GM12878 (cell line): ENCODE data around the gene MEIG1. TPM values are rescaled to one million over a fixed set of nuclear protein-coding genes. Genes with fewer than 3 reads are reported as not detected.

ENCODE experiments used
- ATF7 ChIP-seq: fragments of 450-650 bp; IDR thresholded peaks from 2 replicates; pipeline ENCODE4 v1.6.1; 2016; ENCODE audit warnings: low read depth, mild to moderate bottlenecking
- BCL11A ChIP-seq: IDR thresholded peaks from 2 replicates; pipeline ENCODE4 v1.6.1; 2011; ENCODE audit warnings: low read depth, low read length
- CHD4 ChIP-seq: fragments of 200-600 bp; sonication (generic); IDR thresholded peaks from 2 replicates; pipeline ENCODE4 v1.6.1; 2016; ENCODE audit warnings: mild to moderate bottlenecking
- CREB1 ChIP-seq: IDR thresholded peaks from 2 replicates; pipeline ENCODE4 v1.6.1; 2012; ENCODE audit warnings: low read depth, mild to moderate bottlenecking, inconsistent platforms
- ESRRA ChIP-seq: IDR thresholded peaks from 2 replicates; pipeline ENCODE4 v1.6.1; 2012; ENCODE audit warnings: mild to moderate bottlenecking, low read length, improper control_type of control experiment
- EZH2 ChIP-seq: IDR thresholded peaks from 2 replicates; pipeline ENCODE4 v1.6.1; 2012; ENCODE audit warnings: low read depth, mild to moderate bottlenecking, control low read depth, inconsistent platforms, low read length, borderline replicate concordance; ENCODE audit not compliant: control insufficient read depth
- HCFC1 ChIP-seq: fragments of 150-350 bp; IDR thresholded peaks from 2 replicates; pipeline ENCODE4 v1.6.1; 2014; ENCODE audit warnings: low read length
- MTA2 ChIP-seq: fragments of 450-650 bp; IDR thresholded peaks from 2 replicates; pipeline ENCODE4 v1.6.1; 2016; ENCODE audit warnings: low read depth, mild to moderate bottlenecking, moderate library complexity
- MTA3 ChIP-seq: IDR thresholded peaks from 2 replicates; pipeline ENCODE4 v1.6.1; 2012; ENCODE audit warnings: low read length, inconsistent platforms, borderline replicate concordance
- NBN ChIP-seq: fragments of 450-650 bp; IDR thresholded peaks from 2 replicates; pipeline ENCODE4 v1.6.1; 2016
- POLR2AphosphoS5 ChIP-seq: IDR thresholded peaks from 2 replicates; pipeline ENCODE4 v1.6.1; 2011; ENCODE audit warnings: mild to moderate bottlenecking, low read length, inconsistent platforms
- RELA ChIP-seq: fragments of 450-650 bp; IDR thresholded peaks from 2 replicates; pipeline ENCODE4 v1.8.0; 2014; ENCODE audit warnings: borderline replicate concordance; ENCODE audit not compliant: partially characterized antibody
- REST ChIP-seq: IDR thresholded peaks from 2 replicates; pipeline ENCODE4 v1.6.1; 2012; ENCODE audit warnings: mild to moderate bottlenecking, low read depth, low read length
- SMAD1 ChIP-seq: fragments of 450-650 bp; IDR thresholded peaks from 2 replicates; pipeline ENCODE4 v1.6.1; 2018; ENCODE audit warnings: mild to moderate bottlenecking, low read depth; ENCODE audit not compliant: partially characterized antibody
- SPI1 ChIP-seq: IDR thresholded peaks from 2 replicates; pipeline ENCODE4 v1.6.1; 2011; ENCODE audit warnings: low read depth, mild to moderate bottlenecking, low read length, moderate library complexity, borderline replicate concordance; ENCODE audit not compliant: insufficient read depth
- SUPT20H ChIP-seq: IDR thresholded peaks from 2 replicates; pipeline ENCODE4 v1.6.1; 2011; ENCODE audit warnings: low read depth, mild to moderate bottlenecking, low read length, moderate library complexity, borderline replicate concordance; ENCODE audit not compliant: control insufficient read depth
- USF1 ChIP-seq: IDR thresholded peaks from 2 replicates; pipeline ENCODE4 v1.6.1; 2011; ENCODE audit warnings: borderline replicate concordance, low read depth, mild to moderate bottlenecking, moderate library complexity, mixed read lengths, low read length; ENCODE audit not compliant: insufficient read depth; ENCODE audit errors: extremely low read length
- ZNF622 ChIP-seq: fragments of 450-650 bp; IDR thresholded peaks from 2 replicates; pipeline ENCODE4 v1.6.1; 2017; ENCODE audit warnings: mild to moderate bottlenecking, inconsistent platforms
- polyA plus RNA-seq, 11 experiments: library from polyadenylated mRNA; depleted of rRNA in 4 of 11; unstranded in 6 of 11; stranded (reverse) in 5 of 11; fragments of >200 nt; fragmentation: Nextera tagmentation in 4 of 11; fragmentation: Illumina TruSeq in 1 of 11; extraction: Ambion mirVana in 4 of 11; extraction: Trizol in 1 of 11; gene quantifications; 1 replicate in 1 of 11; 2 replicates in 10 of 11; pipeline versions ENCODE4 v1.2.1 to v1.2.3, GENCODE V29; 2011 to 2016; ENCODE audit warnings: inconsistent platforms in 2 of 11, missing spikeins in 2 of 11, low read depth in 1 of 11
- total RNA-seq, 4 experiments: library from RNA; depleted of rRNA in 3 of 4; stranded (reverse); fragments of >200 nt in 3 of 4; fragmentation: Illumina TruSeq in 1 of 4; extraction: Trizol in 1 of 4; gene quantifications; 2 replicates each; pipeline versions ENCODE4 v1.2.1 to v1.2.3, GENCODE V29; 2013 to 2021
- TF ChIP-seq, protein P1 (sequence below): IDR thresholded peaks from 2 replicates; pipeline ENCODE4 v1.6.1; 2012; ENCODE audit warnings: improper control_type of control experiment, low read depth, low read length; ENCODE audit not compliant: insufficient replicate concordance

Gene MEIG1
- total and polyA plus RNA-seq, 10 of the 15 experiments (the other 5 are each of a cell fraction or from before 2014, with no cell fraction given): 0.13 to 1.9 (median 0.80) TPM; not detected in 2

- TF ChIP-seq USF1 (no peak), REST (no peak), SPI1 (peak; percentile 76), SUPT20H (no peak), SMAD1 (no peak), MTA2 (peak; percentile 44; the same call in 1 of the 2 replicates), HCFC1 (no peak), NBN (peak; percentile 90), RELA (peak; percentile 24), CHD4 (no peak), CREB1 (peak; percentile 20; the same call in 1 of the 2 replicates), EZH2 (no peak), MTA3 (no peak; the same call in 1 of the 2 replicates), BCL11A (peak; percentile 49; the same call in 1 of the 2 replicates), ATF7 (peak; percentile 61; the same call in 1 of the 2 replicates), ESRRA (no peak), POLR2AphosphoS5 (no peak), ZNF622 (no peak)
- TF ChIP-seq, protein P1, sequence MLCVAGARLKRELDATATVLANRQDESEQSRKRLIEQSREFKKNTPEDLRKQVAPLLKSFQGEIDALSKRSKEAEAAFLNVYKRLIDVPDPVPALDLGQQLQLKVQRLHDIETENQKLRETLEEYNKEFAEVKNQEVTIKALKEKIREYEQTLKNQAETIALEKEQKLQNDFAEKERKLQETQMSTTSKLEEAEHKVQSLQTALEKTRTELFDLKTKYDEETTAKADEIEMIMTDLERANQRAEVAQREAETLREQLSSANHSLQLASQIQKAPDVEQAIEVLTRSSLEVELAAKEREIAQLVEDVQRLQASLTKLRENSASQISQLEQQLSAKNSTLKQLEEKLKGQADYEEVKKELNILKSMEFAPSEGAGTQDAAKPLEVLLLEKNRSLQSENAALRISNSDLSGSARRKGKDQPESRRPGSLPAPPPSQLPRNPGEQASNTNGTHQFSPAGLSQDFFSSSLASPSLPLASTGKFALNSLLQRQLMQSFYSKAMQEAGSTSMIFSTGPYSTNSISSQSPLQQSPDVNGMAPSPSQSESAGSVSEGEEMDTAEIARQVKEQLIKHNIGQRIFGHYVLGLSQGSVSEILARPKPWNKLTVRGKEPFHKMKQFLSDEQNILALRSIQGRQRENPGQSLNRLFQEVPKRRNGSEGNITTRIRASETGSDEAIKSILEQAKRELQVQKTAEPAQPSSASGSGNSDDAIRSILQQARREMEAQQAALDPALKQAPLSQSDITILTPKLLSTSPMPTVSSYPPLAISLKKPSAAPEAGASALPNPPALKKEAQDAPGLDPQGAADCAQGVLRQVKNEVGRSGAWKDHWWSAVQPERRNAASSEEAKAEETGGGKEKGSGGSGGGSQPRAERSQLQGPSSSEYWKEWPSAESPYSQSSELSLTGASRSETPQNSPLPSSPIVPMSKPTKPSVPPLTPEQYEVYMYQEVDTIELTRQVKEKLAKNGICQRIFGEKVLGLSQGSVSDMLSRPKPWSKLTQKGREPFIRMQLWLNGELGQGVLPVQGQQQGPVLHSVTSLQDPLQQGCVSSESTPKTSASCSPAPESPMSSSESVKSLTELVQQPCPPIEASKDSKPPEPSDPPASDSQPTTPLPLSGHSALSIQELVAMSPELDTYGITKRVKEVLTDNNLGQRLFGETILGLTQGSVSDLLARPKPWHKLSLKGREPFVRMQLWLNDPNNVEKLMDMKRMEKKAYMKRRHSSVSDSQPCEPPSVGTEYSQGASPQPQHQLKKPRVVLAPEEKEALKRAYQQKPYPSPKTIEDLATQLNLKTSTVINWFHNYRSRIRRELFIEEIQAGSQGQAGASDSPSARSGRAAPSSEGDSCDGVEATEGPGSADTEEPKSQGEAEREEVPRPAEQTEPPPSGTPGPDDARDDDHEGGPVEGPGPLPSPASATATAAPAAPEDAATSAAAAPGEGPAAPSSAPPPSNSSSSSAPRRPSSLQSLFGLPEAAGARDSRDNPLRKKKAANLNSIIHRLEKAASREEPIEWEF: no peak
These were observed 5.0 kb upstream of the MEIG1 start, which contains the start of gene DCLRE1C (continued) for GRCh38 chr10:14954001-14954770.
